Ovary (tissue), 9 donors: Measurements from ENCODE around the gene EYS. TPM values are rescaled to one million over a fixed set of nuclear protein-coding genes. Genes with fewer than 3 reads are reported as not detected.

Experiments used
- DNase-seq, 5 donors: peaks; one replicate each; pipeline ENCODE4 v3.0.0-alpha.2; 2019 to 2020
- H3K27ac ChIP-seq, 2 donors: fragments of 200-600 bp; one replicate each; pipeline versions ENCODE4 v1.5.1 to v1.8.0; 2019 to 2022
- H3K27me3 ChIP-seq: fragments of 200-600 bp; one replicate; pipeline ENCODE4 v1.8.0; 2022
- H3K36me3 ChIP-seq: fragments of 200-600 bp; sonication (generic); one replicate; pipeline ENCODE4 v1.5.1; 2019
- H3K4me1 ChIP-seq: one replicate; pipeline ENCODE4 v1.8.1; 2013; ENCODE audit warnings: mild to moderate bottlenecking, moderate library complexity; ENCODE audit not compliant: insufficient read depth
- H3K4me3 ChIP-seq: fragments of 200-600 bp; sonication (generic); one replicate; pipeline ENCODE4 v1.5.1; 2017
- H3K9me3 ChIP-seq, 2 donors: fragments of 200-600 bp in 1 of 2; sonication (generic) in 1 of 2; one replicate each; pipeline versions ENCODE4 v1.5.1 to v1.8.1; 2013 to 2019; ENCODE audit warnings: mild to moderate bottlenecking in 1 of 2, moderate library complexity in 1 of 2
- CTCF ChIP-seq, 3 donors: fragments of 450-650 bp in 2 of 3; fragments of 200-600 bp in 1 of 3; IDR thresholded peaks; one replicate each; pipeline versions ENCODE4 v1.5.1 to v1.8.0; 2016 to 2022; ENCODE audit warnings: antibody characterized with exemption in 3 of 3, mild to moderate bottlenecking in 1 of 3
- EP300 ChIP-seq: sonication (generic); formaldehyde crosslinking; IDR thresholded peaks from one replicate; pipeline ENCODE4 v1.6.1; 2017; ENCODE audit warnings: antibody characterized with exemption
- POLR2A ChIP-seq: fragments of 450-650 bp; IDR thresholded peaks from one replicate; pipeline ENCODE4 v1.6.1; 2017; ENCODE audit warnings: antibody characterized with exemption, mild to moderate bottlenecking, moderate library complexity
- WGBS, 3 donors: extraction: QIAGEN DNeasy Blood & Tissue Kit in 1 of 3; methylation state at CpG; one replicate each; pipeline versions ENCODE4 v1.1.5 to v1.1.7; 2013 to 2017; 5-methylcytosine and 5-hydroxymethylcytosine counted together
- intact Hi-C, 4 donors: fragments of 100-400 bp; cut with DNase I; formaldehyde crosslinking; loops; one replicate each; pipeline versions ENCODE4 v1.11.0 to v1.15.1; 2022 to 2023
- polyA plus RNA-seq, 2 donors: library from polyadenylated mRNA; stranded (reverse); fragments of 200-250 nt in 1 of 2; fragments of 350-450 nt in 1 of 2; fragmentation: Illumina TruSeq in 1 of 2; extraction: RNeasy Lipid Tissue Mini Kit (QIAGEN cat#74804) in 1 of 2; gene quantifications; one replicate each; pipeline ENCODE4 v1.2.3, GENCODE V29; 2013 to 2014
- total RNA-seq, 7 donors: library from RNA; depleted of rRNA in 2 of 7; stranded (reverse); fragments of >200 nt in 2 of 7; fragmentation: NEBNext Ultra II Directional in 3 of 7; extraction: Animal tissue kit (Norgen Biotek cat#: 25700) in 3 of 7; gene quantifications; one replicate each; pipeline versions ENCODE4 v1.1.0 to v1.2.4, GENCODE V29; 2016 to 2023
- donor health status: DM: no; HTN: no; CAD: no; lungs with moderate emphysema.
- donor health status: DM: no; HTN: no; CAD: no.
- donor health status: Bipolar disorder and iron deficiency.
- donor health status: DM: yes; HTN: yes; CAD: no.
- donor health status: DM: no; HTN: no; CAD: no.
- donor health status: DM: yes; HTN: yes; CAD: no.

Gene EYS
- total and polyA plus RNA-seq, 9 donors, result under 0.01 to 0.03 (median 0.01) TPM; not detected in 6

- no peaks in the 10 kb centered on the region for H3K4me1 ChIP-seq
- intact Hi-C loops, result loop anchor here in 1 of 4 donors (10.0 kb wide), 1 partner anchor 809 kb away; no protein-coding TSS in a partner anchor
These were observed 1961.2 kb downstream of the EYS start for GRCh38 chr6:63745784-63746183.

GRCh38 chr6:63744810-63745209 lies 1962.2 kb downstream of the EYS start:
- intact Hi-C loops, result loop anchor here in 1 of 4 donors (10.0 kb wide), 1 partner anchor 810 kb away; no protein-coding TSS in a partner anchor
- H3K36me3 ChIP-seq, result no peaks in the 10 kb centered on the region
- H3K27me3 ChIP-seq, result no peaks in the 10 kb centered on the region
- no peaks in the 10 kb centered on the region for H3K4me1 ChIP-seq
- DNase-seq, result no peak
- no peak overlapping the region for H3K4me3 ChIP-seq
- no peaks in the 10 kb centered on the region for H3K9me3 ChIP-seq
- no peak overlapping the region for H3K27ac ChIP-seq
- TF ChIP-seq EP300 (no peak), CTCF (IDR thresholded peaks at IDR 0.05) (no peak), POLR2A (no peak)
- 68 to 75% (median 69%) methylated on average over 4 of the region's 4 CpGs for WGBS, 3 donors

More at GRCh38 chr6:63745784-63746183, 1961.2 kb downstream of the EYS start:
- Histone ChIP-seq H3K27ac (no peak overlapping the region), H3K4me3 (no peak overlapping the region), H3K27me3 (no peaks in the 10 kb centered on the region), H3K36me3 (no peaks in the 10 kb centered on the region), H3K9me3 (no peaks in the 10 kb centered on the region)
- DNase-seq, result no peak
- TF ChIP-seq CTCF (IDR thresholded peaks at IDR 0.05) (no peak), EP300 (no peak), POLR2A (no peak)

GRCh38 chr6:63743691-63744090 lies 1963.3 kb downstream of the EYS start:
- H3K9me3 ChIP-seq, result no peaks in the 10 kb centered on the region
- DNase-seq, result no peak
- H3K36me3 ChIP-seq, result no peaks in the 10 kb centered on the region
- H3K27me3 ChIP-seq, result no peaks in the 10 kb centered on the region
- no peak overlapping the region for H3K4me3 ChIP-seq
- intact Hi-C loops, result loop anchor here in 1 of 4 donors (10.0 kb wide), 1 partner anchor 811 kb away; no protein-coding TSS in a partner anchor
- H3K4me1 ChIP-seq, result no peaks in the 10 kb centered on the region
- no peak overlapping the region for H3K27ac ChIP-seq
- TF ChIP-seq POLR2A (no peak), CTCF (IDR thresholded peaks at IDR 0.05) (no peak)

GRCh38 chr6:63742060-63742459 lies 1965.0 kb downstream of the EYS start:
- Histone ChIP-seq H3K36me3 (no peaks in the 10 kb centered on the region), H3K4me1 (no peaks in the 10 kb centered on the region), H3K9me3 (no peaks in the 10 kb centered on the region), H3K27me3 (no peaks in the 10 kb centered on the region), H3K27ac (no peak overlapping the region), H3K4me3 (no peak overlapping the region)
- no peak for DNase-seq
- TF ChIP-seq POLR2A, result no peak
- no peak for TF ChIP-seq EP300
- TF ChIP-seq CTCF (IDR thresholded peaks at IDR 0.05), result no peak
- intact Hi-C loops, result loop anchor here in 1 of 4 donors (10.0 kb wide), 1 partner anchor 813 kb away; no protein-coding TSS in a partner anchor
